HL-60 (cell line): ENCODE results near the gene YIPF5.

ENCODE experiments used
- DNase-seq, 2 experiments: peaks; one replicate each; pipeline ENCODE4 v3.0.0-alpha.2; 2010 to 2020; ENCODE audit warnings: low read depth in 1 of 2, low spot score in 1 of 2
- H3K27ac ChIP-seq: fragments of 250-450 bp; sonication (Bioruptor Pico); replicated peaks from 2 replicates; pipeline ENCODE4 v1.5.1; 2020; ENCODE audit warnings: mild to moderate bottlenecking, moderate library complexity
- H3K27me3 ChIP-seq: fragments of 250-450 bp; sonication (Bioruptor Pico); 2 replicates; pipeline ENCODE4 v1.5.1; 2021; ENCODE audit warnings: mild to moderate bottlenecking, moderate library complexity; ENCODE audit not compliant: insufficient read depth, poor library complexity, severe bottlenecking
- H3K4me3 ChIP-seq: replicated peaks from 2 replicates; pipeline ENCODE4 v1.5.1; 2011; ENCODE audit warnings: mild to moderate bottlenecking, control low read depth, low read length; ENCODE audit not compliant: insufficient read depth
- GABPA ChIP-seq: IDR thresholded peaks from 2 replicates; pipeline ENCODE4 v1.6.1; 2012; ENCODE audit warnings: low read depth
- POLR2AphosphoS5 ChIP-seq: IDR thresholded peaks from 2 replicates; pipeline ENCODE4 v1.6.1; 2012; ENCODE audit warnings: low read depth
- SPI1 ChIP-seq: IDR thresholded peaks from 2 replicates; pipeline ENCODE4 v1.6.1; 2012; ENCODE audit warnings: low read depth, mild to moderate bottlenecking, borderline replicate concordance
- TF ChIP-seq, protein P1 (sequence below): IDR thresholded peaks from 2 replicates; pipeline ENCODE4 v1.6.1; 2012; ENCODE audit warnings: low read depth; ENCODE audit not compliant: insufficient replicate concordance
- TF ChIP-seq, protein P2 (sequence below): IDR thresholded peaks from one replicate; pipeline ENCODE4 v1.5.1; 2011; ENCODE audit warnings: low read length, control low read depth, inconsistent platforms; ENCODE audit not compliant: insufficient read depth

YIPF5 gene

DNA sequence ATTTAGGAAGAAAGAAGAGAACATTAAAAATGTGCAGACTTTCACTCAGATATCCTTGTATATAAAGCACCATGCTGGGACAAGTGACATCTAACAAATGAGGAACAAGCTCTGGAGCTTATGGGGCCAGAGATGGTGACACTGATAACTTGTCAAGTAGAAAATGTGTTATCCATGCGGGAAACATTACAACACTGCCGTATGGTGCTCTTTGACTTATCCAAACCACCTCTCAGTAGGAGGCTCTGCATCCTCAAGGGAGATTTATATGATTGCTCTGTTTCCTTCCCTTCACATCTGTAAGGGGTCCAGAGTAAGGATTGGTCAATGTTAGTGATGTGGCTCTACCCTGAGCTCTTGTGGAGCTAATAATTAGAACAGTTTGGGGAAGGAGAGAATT lies 23.7 kb upstream of the YIPF5 start:
- Histone ChIP-seq H3K27me3 (peaks cover 20% of the 10 kb centered on the region), H3K4me3 (no peak overlapping the region), H3K27ac (no peak overlapping the region)

DNA sequence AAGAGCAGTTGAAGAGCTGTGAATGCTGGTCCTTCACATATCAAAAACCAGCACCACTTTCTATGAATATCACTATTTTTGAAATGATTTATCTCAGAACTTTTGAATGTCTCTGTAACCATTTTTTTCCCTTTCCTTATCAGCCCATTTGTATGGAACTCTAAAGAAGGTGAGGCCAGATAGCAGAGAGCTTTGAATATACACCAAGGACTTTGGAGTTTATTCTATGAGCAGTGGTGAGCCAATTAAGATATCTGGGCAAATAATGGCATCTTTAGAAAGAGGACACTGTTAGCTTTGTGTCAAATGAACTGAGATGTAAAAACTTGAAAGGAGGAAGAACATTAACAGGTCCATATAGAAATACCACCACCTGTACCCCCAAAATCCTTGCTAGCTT lies 22.2 kb upstream of the YIPF5 start:
- TF ChIP-seq, protein P1, sequence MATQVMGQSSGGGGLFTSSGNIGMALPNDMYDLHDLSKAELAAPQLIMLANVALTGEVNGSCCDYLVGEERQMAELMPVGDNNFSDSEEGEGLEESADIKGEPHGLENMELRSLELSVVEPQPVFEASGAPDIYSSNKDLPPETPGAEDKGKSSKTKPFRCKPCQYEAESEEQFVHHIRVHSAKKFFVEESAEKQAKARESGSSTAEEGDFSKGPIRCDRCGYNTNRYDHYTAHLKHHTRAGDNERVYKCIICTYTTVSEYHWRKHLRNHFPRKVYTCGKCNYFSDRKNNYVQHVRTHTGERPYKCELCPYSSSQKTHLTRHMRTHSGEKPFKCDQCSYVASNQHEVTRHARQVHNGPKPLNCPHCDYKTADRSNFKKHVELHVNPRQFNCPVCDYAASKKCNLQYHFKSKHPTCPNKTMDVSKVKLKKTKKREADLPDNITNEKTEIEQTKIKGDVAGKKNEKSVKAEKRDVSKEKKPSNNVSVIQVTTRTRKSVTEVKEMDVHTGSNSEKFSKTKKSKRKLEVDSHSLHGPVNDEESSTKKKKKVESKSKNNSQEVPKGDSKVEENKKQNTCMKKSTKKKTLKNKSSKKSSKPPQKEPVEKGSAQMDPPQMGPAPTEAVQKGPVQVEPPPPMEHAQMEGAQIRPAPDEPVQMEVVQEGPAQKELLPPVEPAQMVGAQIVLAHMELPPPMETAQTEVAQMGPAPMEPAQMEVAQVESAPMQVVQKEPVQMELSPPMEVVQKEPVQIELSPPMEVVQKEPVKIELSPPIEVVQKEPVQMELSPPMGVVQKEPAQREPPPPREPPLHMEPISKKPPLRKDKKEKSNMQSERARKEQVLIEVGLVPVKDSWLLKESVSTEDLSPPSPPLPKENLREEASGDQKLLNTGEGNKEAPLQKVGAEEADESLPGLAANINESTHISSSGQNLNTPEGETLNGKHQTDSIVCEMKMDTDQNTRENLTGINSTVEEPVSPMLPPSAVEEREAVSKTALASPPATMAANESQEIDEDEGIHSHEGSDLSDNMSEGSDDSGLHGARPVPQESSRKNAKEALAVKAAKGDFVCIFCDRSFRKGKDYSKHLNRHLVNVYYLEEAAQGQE, result no peak
- TF ChIP-seq, protein P2, sequence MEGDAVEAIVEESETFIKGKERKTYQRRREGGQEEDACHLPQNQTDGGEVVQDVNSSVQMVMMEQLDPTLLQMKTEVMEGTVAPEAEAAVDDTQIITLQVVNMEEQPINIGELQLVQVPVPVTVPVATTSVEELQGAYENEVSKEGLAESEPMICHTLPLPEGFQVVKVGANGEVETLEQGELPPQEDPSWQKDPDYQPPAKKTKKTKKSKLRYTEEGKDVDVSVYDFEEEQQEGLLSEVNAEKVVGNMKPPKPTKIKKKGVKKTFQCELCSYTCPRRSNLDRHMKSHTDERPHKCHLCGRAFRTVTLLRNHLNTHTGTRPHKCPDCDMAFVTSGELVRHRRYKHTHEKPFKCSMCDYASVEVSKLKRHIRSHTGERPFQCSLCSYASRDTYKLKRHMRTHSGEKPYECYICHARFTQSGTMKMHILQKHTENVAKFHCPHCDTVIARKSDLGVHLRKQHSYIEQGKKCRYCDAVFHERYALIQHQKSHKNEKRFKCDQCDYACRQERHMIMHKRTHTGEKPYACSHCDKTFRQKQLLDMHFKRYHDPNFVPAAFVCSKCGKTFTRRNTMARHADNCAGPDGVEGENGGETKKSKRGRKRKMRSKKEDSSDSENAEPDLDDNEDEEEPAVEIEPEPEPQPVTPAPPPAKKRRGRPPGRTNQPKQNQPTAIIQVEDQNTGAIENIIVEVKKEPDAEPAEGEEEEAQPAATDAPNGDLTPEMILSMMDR, result no peak
- TF ChIP-seq GABPA (no peak), POLR2AphosphoS5 (no peak), SPI1 (no peak)
- Histone ChIP-seq H3K27ac (no peak overlapping the region), H3K27me3 (peaks cover 8% of the 10 kb centered on the region), H3K4me3 (no peak overlapping the region)
- DNase-seq, result no peak

More for the DNA sequence above, 23.7 kb upstream of the YIPF5 start:
- TF ChIP-seq POLR2AphosphoS5 (no peak), SPI1 (no peak), GABPA (no peak)
- TF ChIP-seq, protein P2, result no peak
- TF ChIP-seq, protein P1, result no peak
- peak in 1 of 2 experiments; percentile 20 for DNase-seq

GRCh38 chr5:144191998-144192397 lies 21.5 kb upstream of the YIPF5 start:
- Histone ChIP-seq H3K27me3 (peaks cover 2% of the 10 kb centered on the region), H3K4me3 (peak overlapping the region; percentile 26), H3K27ac (peak overlapping the region; percentile 13; the same call in 1 of the 2 replicates)
- TF ChIP-seq POLR2AphosphoS5, result no peak
- TF ChIP-seq, protein P2, result peak; percentile 38
- peak; percentile 62 to 66 for DNase-seq

DNA sequence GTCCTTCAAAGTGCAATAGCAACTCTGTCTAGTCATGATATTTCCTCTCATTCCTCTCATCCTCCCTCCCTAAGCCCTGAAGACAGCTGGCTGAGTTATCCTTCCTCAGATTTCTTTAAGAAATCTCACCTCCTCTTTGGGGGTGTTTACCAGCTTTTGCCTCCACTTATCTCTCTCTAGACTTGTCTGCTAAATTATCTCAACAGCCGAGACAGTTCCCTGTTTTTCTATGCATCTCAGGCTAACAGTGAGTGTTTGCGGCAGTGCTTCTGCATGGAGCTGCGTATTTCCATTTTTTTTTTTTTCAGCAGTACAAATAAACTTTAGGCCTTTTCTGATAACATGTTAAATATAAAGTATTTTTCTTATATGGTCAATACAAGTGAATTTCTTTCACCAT lies 21.1 kb upstream of the YIPF5 start:
- Histone ChIP-seq H3K4me3 (peak overlapping the region; percentile 26), H3K27me3 (peaks cover 2% of the 10 kb centered on the region), H3K27ac (peak overlapping the region; percentile 13; the same call in 1 of the 2 replicates)
- no peak for DNase-seq
- TF ChIP-seq, protein P1, result no peak
- TF ChIP-seq POLR2AphosphoS5 (no peak), SPI1 (no peak), GABPA (no peak)
- TF ChIP-seq, protein P2, result no peak
